Upper lobe of right lung (tissue), 1 donor: ENCODE measurements around the gene COPS7B. TPM values are rescaled to one million over a fixed set of nuclear protein-coding genes. Genes with fewer than 3 reads are reported as not detected.

Source experiments
- ATAC-seq: fragments of 200-7000 bp; cut with Tn5 transposase; one replicate; pipeline ENCODE4 v1.9.1; 2020; ENCODE audit warnings: mild to moderate bottlenecking, moderate library complexity
- DNase-seq: peaks from one replicate; pipeline ENCODE4 v3.0.0-alpha.2; 2020
- H3K27ac ChIP-seq: fragments of 200-600 bp; one replicate; pipeline ENCODE4 v1.8.0; 2022
- H3K27me3 ChIP-seq: fragments of 200-600 bp; one replicate; pipeline ENCODE4 v1.8.0; 2022; ENCODE audit warnings: mild to moderate bottlenecking
- H3K36me3 ChIP-seq: fragments of 200-600 bp; one replicate; pipeline ENCODE4 v1.8.0; 2022
- H3K4me1 ChIP-seq: fragments of 200-600 bp; one replicate; pipeline ENCODE4 v1.8.0; 2022
- H3K4me3 ChIP-seq: fragments of 200-600 bp; one replicate; pipeline ENCODE4 v1.8.0; 2022; ENCODE audit warnings: mild to moderate bottlenecking
- H3K9me3 ChIP-seq: fragments of 200-600 bp; one replicate; pipeline ENCODE4 v1.8.0; 2022
- CTCF ChIP-seq: fragments of 200-600 bp; IDR thresholded peaks from one replicate; pipeline ENCODE4 v1.8.0; 2022; ENCODE audit warnings: antibody characterized with exemption
- intact Hi-C: fragments of 100-400 bp; cut with DNase I; formaldehyde crosslinking; loops from one replicate; pipeline ENCODE4 v1.11.0; 2022
- total RNA-seq: library from RNA; stranded (reverse); fragmentation: NEBNext Ultra II Directional; extraction: Animal tissue kit (Norgen Biotek cat#: 25700); gene quantifications from one replicate; pipeline ENCODE4 v1.2.1, GENCODE V29; 2021
- donor health status: DM: no; HTN: yes; CAD: no; lungs with severe emphysema.

The COPS7B gene
- total RNA-seq, 1 donor from 2014 or later = 34.8 TPM

GRCh38 chr2:231853105-231853504 is 66.9 kb downstream of the COPS7B start:
- Histone ChIP-seq H3K4me1 (no peaks in the 10 kb centered on the region), H3K4me3 (no peak overlapping the region), H3K27ac (no peak overlapping the region), H3K9me3 (no peaks in the 10 kb centered on the region), H3K27me3 (no peaks in the 10 kb centered on the region), H3K36me3 (no peaks in the 10 kb centered on the region)
- DNase-seq (no peak), ATAC-seq (peak; percentile 28)
- intact Hi-C loops = no loop called here
- no peak for TF ChIP-seq CTCF

GRCh38 chr2:231854616-231855125 is 68.4 kb downstream of the COPS7B start:
- DNase-seq = no peak
- Histone ChIP-seq H3K36me3 (no peaks in the 10 kb centered on the region), H3K27me3 (no peaks in the 10 kb centered on the region), H3K9me3 (no peaks in the 10 kb centered on the region), H3K4me1 (no peaks in the 10 kb centered on the region), H3K4me3 (no peak overlapping the region), H3K27ac (no peak overlapping the region)
- no peak for TF ChIP-seq CTCF
- intact Hi-C loops = no loop called here
- ATAC-seq = no peak

GRCh38 chr2:231856959-231857358 is 70.7 kb downstream of the COPS7B start:
- intact Hi-C loops = no loop called here
- no peak for DNase-seq
- TF ChIP-seq CTCF = no peak
- no peak for ATAC-seq
- Histone ChIP-seq H3K27ac (no peak overlapping the region), H3K4me1 (no peaks in the 10 kb centered on the region), H3K36me3 (no peaks in the 10 kb centered on the region), H3K4me3 (no peak overlapping the region), H3K9me3 (no peaks in the 10 kb centered on the region), H3K27me3 (no peaks in the 10 kb centered on the region)

Other genes with a start within 250 kb of the COPS7B start
- gene TEX44, start 193.6 kb upstream of the COPS7B start, total RNA-seq = not detected
- 744 TPM for gene PTMA, start 77.9 kb upstream of the COPS7B start, total RNA-seq
- gene PDE6D, start 5.2 kb upstream of the COPS7B start, total RNA-seq = 18.7 TPM
- not detected for gene NPPC, start 140.0 kb downstream of the COPS7B start, total RNA-seq
- gene DIS3L2, start 175.3 kb downstream of the COPS7B start, total RNA-seq = 35.8 TPM